ENCODE data around the gene VPS4B.

GRCh38 chr18:63356272-63356896 is 65.9 kb downstream of the VPS4B start:
- TF ChIP-seq CTCF (IDR thresholded peaks at IDR 0.05) (no peak), POLR2A (IDR thresholded peaks at IDR 0.05) (no peak)
